ENCODE measurements around the gene WDR64. TPM values are rescaled to one million over a fixed set of nuclear protein-coding genes. Genes with fewer than 3 reads are reported as not detected.
A peak's percentile ranks its signal among the peaks of the same experiment; 100 is the strongest.

The WDR64 gene
- total and polyA plus RNA-seq, 9 donors, result 0.10 to 0.67 (median 0.34) TPM; not detected in 2

DNA sequence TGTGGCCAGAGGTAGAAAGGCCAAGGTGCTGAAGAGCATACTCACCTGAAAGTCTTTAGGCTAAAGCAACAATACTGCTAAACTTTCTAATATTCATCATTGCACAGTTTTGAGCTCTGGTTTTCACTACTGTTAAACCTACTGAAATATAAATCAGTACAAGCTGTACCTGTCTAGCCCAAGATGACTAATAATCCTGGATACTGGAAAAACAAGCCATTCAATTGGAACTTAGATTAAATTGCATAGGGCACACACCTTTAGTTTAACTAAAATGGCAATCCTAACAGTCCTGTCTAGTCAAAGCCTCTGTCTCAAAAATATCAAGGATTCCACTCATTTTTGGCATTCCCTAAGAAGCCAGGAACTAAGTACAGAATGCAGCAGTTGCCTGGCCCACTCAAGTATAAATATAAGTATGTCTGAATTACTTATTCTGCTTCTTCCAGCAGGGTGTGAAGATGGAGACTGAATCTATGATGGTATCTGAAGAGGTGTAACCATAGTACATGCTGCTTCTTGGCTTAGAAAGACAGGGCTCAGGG is 15.0 kb upstream of the WDR64 start:
- TF ChIP-seq EP300 (IDR thresholded peaks at IDR 0.05) (no peak), POLR2A (IDR thresholded peaks at IDR 0.05) (no peak)
- TF ChIP-seq, protein P1, sequence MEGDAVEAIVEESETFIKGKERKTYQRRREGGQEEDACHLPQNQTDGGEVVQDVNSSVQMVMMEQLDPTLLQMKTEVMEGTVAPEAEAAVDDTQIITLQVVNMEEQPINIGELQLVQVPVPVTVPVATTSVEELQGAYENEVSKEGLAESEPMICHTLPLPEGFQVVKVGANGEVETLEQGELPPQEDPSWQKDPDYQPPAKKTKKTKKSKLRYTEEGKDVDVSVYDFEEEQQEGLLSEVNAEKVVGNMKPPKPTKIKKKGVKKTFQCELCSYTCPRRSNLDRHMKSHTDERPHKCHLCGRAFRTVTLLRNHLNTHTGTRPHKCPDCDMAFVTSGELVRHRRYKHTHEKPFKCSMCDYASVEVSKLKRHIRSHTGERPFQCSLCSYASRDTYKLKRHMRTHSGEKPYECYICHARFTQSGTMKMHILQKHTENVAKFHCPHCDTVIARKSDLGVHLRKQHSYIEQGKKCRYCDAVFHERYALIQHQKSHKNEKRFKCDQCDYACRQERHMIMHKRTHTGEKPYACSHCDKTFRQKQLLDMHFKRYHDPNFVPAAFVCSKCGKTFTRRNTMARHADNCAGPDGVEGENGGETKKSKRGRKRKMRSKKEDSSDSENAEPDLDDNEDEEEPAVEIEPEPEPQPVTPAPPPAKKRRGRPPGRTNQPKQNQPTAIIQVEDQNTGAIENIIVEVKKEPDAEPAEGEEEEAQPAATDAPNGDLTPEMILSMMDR (IDR thresholded peaks at IDR 0.05), result no peak
- intact Hi-C loops (cut with DNase I), result no loop called here
- no peak for DNase-seq
- Histone ChIP-seq H3K4me1 (ENCODE audit: insufficient read depth) (peaks cover 6% of the 10 kb centered on the region), H3K4me3 (no peak overlapping the region), H3K36me3 (no peaks in the 10 kb centered on the region), H3K9me3 (no peaks in the 10 kb centered on the region), H3K27ac (no peak overlapping the region), H3K27me3 (no peaks in the 10 kb centered on the region)

DNA sequence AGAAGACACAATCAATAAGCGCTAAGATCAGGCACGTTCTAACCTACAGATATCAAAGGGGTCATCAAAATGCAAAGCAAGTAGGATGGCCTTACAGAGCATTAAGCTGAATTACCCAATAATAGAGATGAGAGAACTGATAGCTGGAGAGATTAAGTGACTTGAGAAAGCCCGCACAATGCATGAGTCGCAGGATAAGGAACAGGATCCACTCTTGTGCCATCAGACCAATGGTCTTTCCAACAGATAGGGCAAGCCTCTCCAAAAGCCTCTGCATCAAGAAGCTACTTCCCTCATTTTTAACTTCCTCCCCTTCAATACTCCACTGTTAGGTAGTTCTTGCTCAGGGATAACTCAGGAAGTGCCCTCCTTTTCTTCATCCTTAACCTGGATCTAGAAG is 14.5 kb upstream of the WDR64 start:
- TF ChIP-seq EP300 (IDR thresholded peaks at IDR 0.05) (no peak), POLR2A (IDR thresholded peaks at IDR 0.05) (no peak)
- TF ChIP-seq, protein P1 (IDR thresholded peaks at IDR 0.05), result no peak
- no peak for DNase-seq
- no peak overlapping the region for H3K4me3 ChIP-seq
- peaks cover 6% of the 10 kb centered on the region for H3K4me1 ChIP-seq (ENCODE audit: insufficient read depth)
- WGBS, 3 donors, result 83 to 89% (median 88%) methylated on average over 4 of the region's 4 CpGs
- intact Hi-C loops (cut with DNase I), result no loop called here
- H3K27me3 ChIP-seq, result no peaks in the 10 kb centered on the region
- H3K36me3 ChIP-seq, result no peaks in the 10 kb centered on the region
- no peaks in the 10 kb centered on the region for H3K9me3 ChIP-seq
- H3K27ac ChIP-seq, result no peak overlapping the region

DNA sequence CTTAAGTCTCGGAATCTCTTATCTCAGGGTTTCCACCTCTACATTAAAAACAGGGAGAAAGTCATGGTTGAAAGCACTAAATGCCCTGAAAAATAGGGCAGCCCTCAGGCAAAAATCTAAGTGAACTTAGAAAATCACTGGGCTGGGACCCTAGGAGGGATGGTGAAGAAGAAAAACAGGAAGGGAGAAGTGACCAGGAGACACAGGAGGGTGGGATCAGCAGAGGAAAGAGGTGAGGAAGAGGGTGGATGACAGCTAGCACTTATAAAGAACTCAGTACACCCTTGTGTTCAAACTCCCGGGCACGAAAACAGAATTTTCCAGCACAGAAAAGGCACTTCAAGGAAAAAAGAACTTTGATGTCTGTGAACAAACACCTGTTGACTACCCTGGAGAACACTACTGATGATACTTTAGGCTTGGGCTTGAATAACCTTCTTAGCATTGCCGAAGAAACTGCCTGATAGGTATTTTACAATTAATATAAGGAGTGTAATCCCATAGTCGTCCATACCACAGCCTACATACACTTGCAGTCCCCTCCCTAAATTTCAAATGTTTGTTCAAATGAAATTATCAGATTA is 13.9 kb upstream of the WDR64 start:
- no peak overlapping the region for H3K27ac ChIP-seq
- H3K36me3 ChIP-seq, result no peaks in the 10 kb centered on the region
- peaks cover 6% of the 10 kb centered on the region for H3K4me1 ChIP-seq (ENCODE audit: insufficient read depth)
- H3K4me3 ChIP-seq, result no peak overlapping the region
- intact Hi-C loops (cut with DNase I), result no loop called here
- WGBS, 3 donors, result 75 to 84% (median 75%) methylated on average over 5 of the region's 5 CpGs
- H3K27me3 ChIP-seq, result no peaks in the 10 kb centered on the region
- TF ChIP-seq EP300 (IDR thresholded peaks at IDR 0.05) (no peak), POLR2A (IDR thresholded peaks at IDR 0.05) (no peak)
- TF ChIP-seq, protein P1 (IDR thresholded peaks at IDR 0.05), result no peak
- no peaks in the 10 kb centered on the region for H3K9me3 ChIP-seq
- no peak for DNase-seq

DNA sequence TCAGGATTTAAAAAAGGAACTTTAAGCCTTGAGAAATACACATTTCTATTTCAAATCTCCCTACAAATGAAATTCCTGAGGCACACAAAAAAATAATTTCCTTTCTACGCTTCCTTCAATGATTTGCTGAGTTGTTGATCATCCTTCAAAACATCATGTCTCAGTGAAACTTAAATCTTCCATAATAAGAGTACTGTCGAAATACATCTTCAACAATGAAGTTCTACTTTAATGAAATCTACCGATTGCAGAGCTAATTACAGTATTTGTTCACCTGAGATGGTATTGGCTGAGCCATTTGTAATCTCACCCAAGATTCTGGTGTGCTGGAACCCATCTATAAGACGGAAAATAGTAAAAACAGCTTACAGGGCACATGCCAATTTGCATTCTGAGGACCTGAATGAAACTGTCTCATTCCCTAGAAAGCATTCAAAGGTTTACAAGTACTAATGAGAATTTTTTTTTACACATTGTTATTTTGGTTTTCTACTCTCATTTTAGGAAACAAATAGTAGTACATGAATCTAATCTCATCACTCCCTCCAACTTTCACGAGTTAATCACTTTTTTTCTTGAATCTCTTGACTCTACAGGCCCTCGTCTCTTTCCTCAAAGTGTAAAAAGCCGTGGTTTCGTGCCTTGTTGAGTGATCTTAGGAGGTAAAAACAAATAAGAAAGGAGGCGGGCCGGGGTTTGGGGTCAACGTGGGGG is 13.0 kb upstream of the WDR64 start:
- peak overlapping the region; percentile 91 for H3K4me3 ChIP-seq
- H3K9me3 ChIP-seq, result no peaks in the 10 kb centered on the region
- no peaks in the 10 kb centered on the region for H3K27me3 ChIP-seq
- no peaks in the 10 kb centered on the region for H3K36me3 ChIP-seq
- no peak for DNase-seq
- no peak overlapping the region for H3K27ac ChIP-seq
- TF ChIP-seq POLR2A (IDR thresholded peaks at IDR 0.05), result no peak
- TF ChIP-seq, protein P1 (IDR thresholded peaks at IDR 0.05), result no peak
- peaks cover 6% of the 10 kb centered on the region for H3K4me1 ChIP-seq (ENCODE audit: insufficient read depth)
- intact Hi-C loops (cut with DNase I), result no loop called here
- 11 to 14% (median 12%) methylated on average over 11 of the region's 11 CpGs for WGBS, 3 donors

All from ovary (tissue), 9 donors.